HL-60 (cell line): ENCODE data around the gene GPATCH4.

Experiments
- DNase-seq, 2 experiments: peaks; one replicate each; pipeline ENCODE4 v3.0.0-alpha.2; 2010 to 2020; ENCODE audit warnings: low read depth in 1 of 2, low spot score in 1 of 2
- H3K27ac ChIP-seq: fragments of 250-450 bp; sonication (Bioruptor Pico); replicated peaks from 2 replicates; pipeline ENCODE4 v1.5.1; 2020; ENCODE audit warnings: mild to moderate bottlenecking, moderate library complexity
- H3K27me3 ChIP-seq: fragments of 250-450 bp; sonication (Bioruptor Pico); 2 replicates; pipeline ENCODE4 v1.5.1; 2021; ENCODE audit warnings: mild to moderate bottlenecking, moderate library complexity; ENCODE audit not compliant: insufficient read depth, poor library complexity, severe bottlenecking
- H3K4me3 ChIP-seq: replicated peaks from 2 replicates; pipeline ENCODE4 v1.5.1; 2011; ENCODE audit warnings: mild to moderate bottlenecking, control low read depth, low read length; ENCODE audit not compliant: insufficient read depth
- GABPA ChIP-seq: IDR thresholded peaks from 2 replicates; pipeline ENCODE4 v1.6.1; 2012; ENCODE audit warnings: low read depth
- POLR2AphosphoS5 ChIP-seq: IDR thresholded peaks from 2 replicates; pipeline ENCODE4 v1.6.1; 2012; ENCODE audit warnings: low read depth
- SPI1 ChIP-seq: IDR thresholded peaks from 2 replicates; pipeline ENCODE4 v1.6.1; 2012; ENCODE audit warnings: low read depth, mild to moderate bottlenecking, borderline replicate concordance
- TF ChIP-seq, protein P1 (sequence below): IDR thresholded peaks from 2 replicates; pipeline ENCODE4 v1.6.1; 2012; ENCODE audit warnings: low read depth; ENCODE audit not compliant: insufficient replicate concordance
- TF ChIP-seq, protein P2 (sequence below): IDR thresholded peaks from one replicate; pipeline ENCODE4 v1.5.1; 2011; ENCODE audit warnings: low read length, control low read depth, inconsistent platforms; ENCODE audit not compliant: insufficient read depth

GPATCH4 gene

DNA sequence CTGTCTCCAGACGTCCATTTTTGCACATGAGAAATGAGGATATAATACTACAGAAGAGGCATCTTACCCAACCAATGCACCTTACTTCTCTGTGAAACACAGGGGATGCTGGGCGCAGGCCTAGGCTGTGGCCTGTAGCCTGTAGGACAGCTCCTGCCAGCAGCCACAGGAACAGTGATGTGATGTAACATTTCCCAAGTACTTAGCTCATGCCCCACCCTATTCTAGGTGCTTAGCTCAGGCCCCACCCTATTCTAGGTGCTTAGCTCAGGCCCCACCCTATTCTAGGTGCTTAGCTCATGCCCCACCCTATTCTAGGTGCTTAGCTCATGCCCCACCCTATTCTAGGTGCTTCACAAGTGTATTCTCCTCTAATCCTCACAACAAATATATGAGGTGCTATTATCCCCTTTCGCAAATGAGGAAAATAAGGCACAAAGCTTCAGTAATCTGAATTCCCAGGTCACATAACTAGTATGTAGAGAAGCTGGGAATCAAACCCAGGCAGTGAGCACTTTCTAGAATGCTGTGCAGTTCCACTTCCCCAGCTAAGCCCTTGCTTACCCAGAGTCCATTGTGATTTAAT is 14.3 kb downstream of the GPATCH4 start:
- no peak for DNase-seq
- TF ChIP-seq SPI1 (no peak), POLR2AphosphoS5 (no peak), GABPA (no peak)
- TF ChIP-seq, protein P1, sequence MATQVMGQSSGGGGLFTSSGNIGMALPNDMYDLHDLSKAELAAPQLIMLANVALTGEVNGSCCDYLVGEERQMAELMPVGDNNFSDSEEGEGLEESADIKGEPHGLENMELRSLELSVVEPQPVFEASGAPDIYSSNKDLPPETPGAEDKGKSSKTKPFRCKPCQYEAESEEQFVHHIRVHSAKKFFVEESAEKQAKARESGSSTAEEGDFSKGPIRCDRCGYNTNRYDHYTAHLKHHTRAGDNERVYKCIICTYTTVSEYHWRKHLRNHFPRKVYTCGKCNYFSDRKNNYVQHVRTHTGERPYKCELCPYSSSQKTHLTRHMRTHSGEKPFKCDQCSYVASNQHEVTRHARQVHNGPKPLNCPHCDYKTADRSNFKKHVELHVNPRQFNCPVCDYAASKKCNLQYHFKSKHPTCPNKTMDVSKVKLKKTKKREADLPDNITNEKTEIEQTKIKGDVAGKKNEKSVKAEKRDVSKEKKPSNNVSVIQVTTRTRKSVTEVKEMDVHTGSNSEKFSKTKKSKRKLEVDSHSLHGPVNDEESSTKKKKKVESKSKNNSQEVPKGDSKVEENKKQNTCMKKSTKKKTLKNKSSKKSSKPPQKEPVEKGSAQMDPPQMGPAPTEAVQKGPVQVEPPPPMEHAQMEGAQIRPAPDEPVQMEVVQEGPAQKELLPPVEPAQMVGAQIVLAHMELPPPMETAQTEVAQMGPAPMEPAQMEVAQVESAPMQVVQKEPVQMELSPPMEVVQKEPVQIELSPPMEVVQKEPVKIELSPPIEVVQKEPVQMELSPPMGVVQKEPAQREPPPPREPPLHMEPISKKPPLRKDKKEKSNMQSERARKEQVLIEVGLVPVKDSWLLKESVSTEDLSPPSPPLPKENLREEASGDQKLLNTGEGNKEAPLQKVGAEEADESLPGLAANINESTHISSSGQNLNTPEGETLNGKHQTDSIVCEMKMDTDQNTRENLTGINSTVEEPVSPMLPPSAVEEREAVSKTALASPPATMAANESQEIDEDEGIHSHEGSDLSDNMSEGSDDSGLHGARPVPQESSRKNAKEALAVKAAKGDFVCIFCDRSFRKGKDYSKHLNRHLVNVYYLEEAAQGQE = no peak
- TF ChIP-seq, protein P2, sequence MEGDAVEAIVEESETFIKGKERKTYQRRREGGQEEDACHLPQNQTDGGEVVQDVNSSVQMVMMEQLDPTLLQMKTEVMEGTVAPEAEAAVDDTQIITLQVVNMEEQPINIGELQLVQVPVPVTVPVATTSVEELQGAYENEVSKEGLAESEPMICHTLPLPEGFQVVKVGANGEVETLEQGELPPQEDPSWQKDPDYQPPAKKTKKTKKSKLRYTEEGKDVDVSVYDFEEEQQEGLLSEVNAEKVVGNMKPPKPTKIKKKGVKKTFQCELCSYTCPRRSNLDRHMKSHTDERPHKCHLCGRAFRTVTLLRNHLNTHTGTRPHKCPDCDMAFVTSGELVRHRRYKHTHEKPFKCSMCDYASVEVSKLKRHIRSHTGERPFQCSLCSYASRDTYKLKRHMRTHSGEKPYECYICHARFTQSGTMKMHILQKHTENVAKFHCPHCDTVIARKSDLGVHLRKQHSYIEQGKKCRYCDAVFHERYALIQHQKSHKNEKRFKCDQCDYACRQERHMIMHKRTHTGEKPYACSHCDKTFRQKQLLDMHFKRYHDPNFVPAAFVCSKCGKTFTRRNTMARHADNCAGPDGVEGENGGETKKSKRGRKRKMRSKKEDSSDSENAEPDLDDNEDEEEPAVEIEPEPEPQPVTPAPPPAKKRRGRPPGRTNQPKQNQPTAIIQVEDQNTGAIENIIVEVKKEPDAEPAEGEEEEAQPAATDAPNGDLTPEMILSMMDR = no peak
- no peaks in the 10 kb centered on the region for H3K27me3 ChIP-seq
- no peak overlapping the region for H3K4me3 ChIP-seq
- H3K27ac ChIP-seq = no peak overlapping the region

DNA sequence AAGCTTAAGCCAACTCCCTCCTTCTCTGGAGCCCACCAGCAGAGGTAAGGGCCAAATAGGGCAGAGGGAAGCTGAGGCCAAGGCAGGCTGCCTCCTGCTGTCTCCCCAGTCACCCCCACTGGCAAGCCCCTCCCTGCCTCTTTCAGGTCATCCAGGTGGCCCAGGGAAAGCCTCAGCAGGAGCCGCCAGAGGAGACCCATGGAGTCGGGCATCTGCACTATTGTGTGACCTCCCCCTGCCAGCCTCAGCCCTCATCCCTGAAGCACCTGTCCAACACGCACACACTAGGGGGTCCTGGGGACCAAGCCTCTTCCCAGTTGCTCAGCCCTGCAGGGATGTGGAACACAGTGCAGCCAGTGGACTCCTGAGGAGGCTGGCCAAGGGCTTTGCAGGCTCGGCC is 15.0 kb downstream of the GPATCH4 start:
- no peak overlapping the region for H3K27ac ChIP-seq
- no peaks in the 10 kb centered on the region for H3K27me3 ChIP-seq
- no peak for DNase-seq

DNA sequence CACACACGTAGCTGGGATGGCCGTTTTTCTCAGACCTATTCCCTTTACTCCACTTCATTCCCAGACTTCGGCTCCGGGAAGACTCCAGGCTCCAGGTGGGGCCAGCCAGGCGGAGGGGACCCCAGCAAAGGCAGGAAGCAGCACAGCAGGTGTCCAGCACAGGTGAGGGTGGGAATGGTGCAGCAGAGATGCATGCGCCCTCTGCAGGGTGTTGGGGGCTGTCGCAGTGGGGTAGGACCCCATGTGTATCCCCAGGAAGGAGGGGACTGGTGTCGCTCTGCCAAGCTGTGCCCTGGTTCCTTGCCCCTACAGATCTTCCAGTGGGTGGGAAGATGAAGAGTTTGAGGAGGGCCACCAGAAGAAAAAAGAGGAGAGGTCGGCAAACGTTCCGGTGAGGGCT is 16.5 kb downstream of the GPATCH4 start:
- no peak for TF ChIP-seq SPI1
- TF ChIP-seq GABPA = no peak
- TF ChIP-seq, protein P2 = no peak
- TF ChIP-seq, protein P1 = no peak
- no peak for TF ChIP-seq POLR2AphosphoS5
- Histone ChIP-seq H3K27me3 (no peaks in the 10 kb centered on the region), H3K4me3 (no peak overlapping the region), H3K27ac (no peak overlapping the region)
- DNase-seq = no peak

More for the DNA sequence above, 15.0 kb downstream of the GPATCH4 start:
- H3K4me3 ChIP-seq = no peak overlapping the region
- no peak for TF ChIP-seq SPI1
- no peak for TF ChIP-seq POLR2AphosphoS5
- no peak for TF ChIP-seq GABPA
- TF ChIP-seq, protein P2 = no peak
- TF ChIP-seq, protein P1 = no peak
